IMR-90 (cell line): ENCODE measurements around the gene SCARF1. TPM values are rescaled to one million over a fixed set of nuclear protein-coding genes. Genes with fewer than 3 reads are reported as not detected.

Experiments used
- ATAC-seq: fragments of 200-7000 bp; cut with Tn5 transposase; 2 replicates; pipeline ENCODE4 v1.9.1; 2020; ENCODE audit warnings: low read depth, mild to moderate bottlenecking, moderate library complexity
- BruUV-seq: library from RNA; stranded (reverse); fragments of 400-500 nt; replicated peaks from 2 replicates; lab custom pipeline; 2021; lab: Mats Ljungman, UMichigan
- CTCF ChIA-PET: fragments of 300-600 bp; formaldehyde crosslinking; extraction: SDS; loops from one replicate; lab custom pipeline; 2021; ENCODE audit warnings: antibody characterized with exemption; lab: Yijun Ruan, JAX
- POLR2A ChIA-PET: fragments of 300-600 bp; sonication (Branson Sonifier 250); formaldehyde crosslinking; loops from one replicate; lab custom pipeline; 2022; ENCODE audit warnings: antibody characterized with exemption; ENCODE audit not compliant: unreplicated experiment; lab: Charles Lee
- DNase-seq: peaks from one replicate; pipeline ENCODE4 v3.0.0; 2013
- H2AFZ ChIP-seq: replicated peaks from 2 replicates; pipeline ENCODE3; 2013; ENCODE audit warnings: low read length, mild to moderate bottlenecking; ENCODE audit not compliant: poor library complexity
- H2AK5ac ChIP-seq: 2 replicates; pipeline ENCODE4 v1.6.1; 2013; ENCODE audit warnings: low read depth, low read length, inconsistent platforms
- H2AK9ac ChIP-seq: replicated peaks from 2 replicates; pipeline ENCODE3; 2013; ENCODE audit warnings: mild to moderate bottlenecking, low read depth, low read length, moderate library complexity; ENCODE audit not compliant: poor library complexity
- H2BK120ac ChIP-seq: 2 replicates; pipeline ENCODE4 v1.6.1; 2013; ENCODE audit warnings: low read depth, low read length, inconsistent platforms
- H2BK15ac ChIP-seq: 3 replicates; pipeline ENCODE4 v1.6.1; 2013; ENCODE audit warnings: low read depth, low read length, inconsistent platforms
- H2BK20ac ChIP-seq: 2 replicates; pipeline ENCODE4 v1.6.1; 2013; ENCODE audit warnings: low read depth, mild to moderate bottlenecking, inconsistent platforms, low read length, moderate library complexity
- H2BK5ac ChIP-seq: 2 replicates; pipeline ENCODE4 v1.6.1; 2013; ENCODE audit warnings: mild to moderate bottlenecking, low read depth, low read length, inconsistent platforms; ENCODE audit not compliant: poor library complexity, severe bottlenecking
- H3K14ac ChIP-seq: replicated peaks from 2 replicates; pipeline ENCODE4 v1.6.1; 2013; ENCODE audit warnings: low read depth, low read length, inconsistent platforms
- H3K18ac ChIP-seq: 2 replicates; pipeline ENCODE4 v1.6.1; 2013; ENCODE audit warnings: low read depth, low read length, control low read depth
- H3K23ac ChIP-seq: 2 replicates; pipeline ENCODE4 v1.6.1; 2013; ENCODE audit warnings: low read depth, low read length, inconsistent platforms
- H3K27ac ChIP-seq: 2 replicates; pipeline ENCODE4 v1.5.1; 2013; ENCODE audit warnings: mild to moderate bottlenecking, control low read depth, low read length; ENCODE audit not compliant: insufficient read depth
- H3K27me3 ChIP-seq: 2 replicates; pipeline ENCODE4 v1.6.1; 2013; ENCODE audit warnings: low read length; ENCODE audit not compliant: control insufficient read depth, insufficient read depth
- H3K36me3 ChIP-seq: 2 replicates; pipeline ENCODE4 v1.6.1; 2013; ENCODE audit warnings: low read length, mixed read lengths; ENCODE audit not compliant: control insufficient read depth, insufficient read depth
- H3K4ac ChIP-seq: 2 replicates; pipeline ENCODE4 v1.6.1; 2013; ENCODE audit warnings: low read depth, low read length, inconsistent platforms
- H3K4me1 ChIP-seq: 2 replicates; pipeline ENCODE4 v1.6.1; 2013; ENCODE audit warnings: low read length, mixed read lengths; ENCODE audit not compliant: control insufficient read depth, insufficient read depth
- H3K4me2 ChIP-seq: 2 replicates; pipeline ENCODE4 v1.6.1; 2013; ENCODE audit warnings: low read depth, mild to moderate bottlenecking, control low read depth, low read length, moderate library complexity
- H3K4me3 ChIP-seq: 2 replicates; pipeline ENCODE4 v1.5.1; 2013; ENCODE audit warnings: low read depth, mild to moderate bottlenecking, control low read depth, low read length, moderate library complexity; ENCODE audit not compliant: insufficient read depth
- H3K56ac ChIP-seq: 2 replicates; pipeline ENCODE4 v1.6.1; 2013; ENCODE audit warnings: low read length, inconsistent platforms; ENCODE audit not compliant: insufficient read depth; ENCODE audit errors: extremely low read depth
- H3K79me1 ChIP-seq, 2 experiments: 2 replicates each; pipeline ENCODE4 v1.6.1; 2013; ENCODE audit warnings: low read length in 2 of 2, inconsistent platforms in 1 of 2, low read depth in 1 of 2
- H3K9ac ChIP-seq: 2 replicates; pipeline ENCODE4 v1.6.1; 2013; ENCODE audit warnings: low read depth, low read length, control low read depth
- H3K9me1 ChIP-seq: 2 replicates; pipeline ENCODE4 v1.6.1; 2013; ENCODE audit warnings: low read length, inconsistent platforms; ENCODE audit not compliant: insufficient read depth
- H3K9me3 ChIP-seq: 2 replicates; pipeline ENCODE4 v1.6.1; 2013; ENCODE audit warnings: low read length; ENCODE audit not compliant: control insufficient read depth, insufficient read depth
- H4K20me1 ChIP-seq: 2 replicates; pipeline ENCODE4 v1.6.1; 2013; ENCODE audit warnings: low read length, inconsistent platforms; ENCODE audit not compliant: insufficient read depth
- H4K5ac ChIP-seq: 2 replicates; pipeline ENCODE4 v1.6.1; 2013; ENCODE audit warnings: mild to moderate bottlenecking, low read depth, low read length, control low read depth
- H4K8ac ChIP-seq, 2 experiments: 2 replicates each; pipeline ENCODE4 v1.6.1; 2013; ENCODE audit warnings: low read depth in 2 of 2, low read length in 2 of 2, control low read depth in 1 of 2, inconsistent platforms in 1 of 2
- H4K91ac ChIP-seq: 2 replicates; pipeline ENCODE4 v1.6.1; 2013; ENCODE audit warnings: low read depth, low read length, inconsistent platforms; ENCODE audit not compliant: insufficient read depth
- BHLHE40 ChIP-seq: fragments of 150-350 bp; IDR thresholded peaks from 2 replicates; pipeline ENCODE4 v1.6.1; 2016; ENCODE audit warnings: mild to moderate bottlenecking, low read depth, low read length
- CEBPB ChIP-seq: IDR thresholded peaks from 2 replicates; pipeline ENCODE4 v1.6.1; 2012; ENCODE audit warnings: low read depth, low read length, improper control_type of control experiment
- CHD1 ChIP-seq: IDR thresholded peaks from 2 replicates; pipeline ENCODE4 v1.6.1; 2012; ENCODE audit warnings: low read depth, low read length, improper control_type of control experiment
- CTCF ChIP-seq: conservative IDR thresholded peaks from 2 replicates; pipeline ENCODE4 v1.5.1; 2012; ENCODE audit warnings: mild to moderate bottlenecking, low read depth, low read length, improper control_type of control experiment
- ELK1 ChIP-seq: fragments of 150-350 bp; IDR thresholded peaks from 2 replicates; pipeline ENCODE4 v1.6.1; 2016; ENCODE audit warnings: low read depth, mild to moderate bottlenecking, low read length, moderate library complexity, borderline replicate concordance
- FOS ChIP-seq: fragments of 150-350 bp; IDR thresholded peaks from 2 replicates; pipeline ENCODE4 v1.6.1; 2016; ENCODE audit warnings: low read depth, low read length
- MAFK ChIP-seq: IDR thresholded peaks from 2 replicates; pipeline ENCODE4 v1.6.1; 2012; ENCODE audit warnings: low read depth, low read length, improper control_type of control experiment
- MAZ ChIP-seq: IDR thresholded peaks from 2 replicates; pipeline ENCODE4 v1.6.1; 2012; ENCODE audit warnings: low read depth, mild to moderate bottlenecking, low read length, improper control_type of control experiment, moderate library complexity, borderline replicate concordance
- MXI1 ChIP-seq: IDR thresholded peaks from 2 replicates; pipeline ENCODE4 v1.6.1; 2012; ENCODE audit warnings: low read depth, mild to moderate bottlenecking, low read length, moderate library complexity, borderline replicate concordance
- NFE2L2 ChIP-seq: fragments of 150-350 bp; IDR thresholded peaks from 2 replicates; pipeline ENCODE4 v1.6.1; 2016; ENCODE audit warnings: low read depth, mild to moderate bottlenecking, low read length
- POLR2A ChIP-seq: IDR thresholded peaks from 2 replicates; pipeline ENCODE4 v1.6.1; 2012; ENCODE audit warnings: mild to moderate bottlenecking, low read depth, low read length
- RAD21 ChIP-seq: IDR thresholded peaks from 2 replicates; pipeline ENCODE4 v1.6.1; 2012; ENCODE audit warnings: low read length, improper control_type of control experiment
- RCOR1 ChIP-seq: IDR thresholded peaks from 2 replicates; pipeline ENCODE4 v1.6.1; 2012; ENCODE audit warnings: mild to moderate bottlenecking, low read length, improper control_type of control experiment; ENCODE audit not compliant: insufficient replicate concordance
- RFX5 ChIP-seq: IDR thresholded peaks from 2 replicates; pipeline ENCODE4 v1.8.0; 2012; ENCODE audit warnings: low read depth, mild to moderate bottlenecking, low read length, moderate library complexity
- SMC3 ChIP-seq: fragments of 150-350 bp; IDR thresholded peaks from 2 replicates; pipeline ENCODE4 v1.6.1; 2016; ENCODE audit warnings: low read depth, mild to moderate bottlenecking, antibody characterized with exemption, low read length, moderate library complexity
- USF2 ChIP-seq: fragments of 150-350 bp; IDR thresholded peaks from 2 replicates; pipeline ENCODE4 v1.6.1; 2017; ENCODE audit warnings: mild to moderate bottlenecking, antibody characterized with exemption, low read length, low read depth
- WGBS, 2 experiments: methylation state at CpG; one replicate each; pipeline versions ENCODE4 v1.1.5 to v1.1.7; 2013; ENCODE audit warnings: missing lambda C conversion rate in 2 of 2; ENCODE audit not compliant: insufficient read length in 1 of 2; ENCODE audit errors: extremely low coverage in 2 of 2; 5-methylcytosine and 5-hydroxymethylcytosine counted together
- dilution Hi-C: fragments of 300-500 bp; cut with HindIII; formaldehyde crosslinking; loops from one replicate; pipeline ENCODE4 v1.14.3; 2018; ENCODE audit warnings: low sequenced_read_pairs; ENCODE audit not compliant: unreplicated experiment
- in situ Hi-C: fragments of 300-500 bp; cut with MboI; formaldehyde crosslinking; loops from 3 replicates; pipeline ENCODE4 v1.14.3; 2019; ENCODE audit warnings: low sequenced_read_pairs, inconsistent platforms, mixed read lengths
- intact Hi-C: fragments of 100-400 bp; cut with micrococcal nuclease; formaldehyde crosslinking; loops from 2 replicates; pipeline ENCODE4 v1.10.0; 2022
- polyA plus RNA-seq, 3 experiments: library from polyadenylated mRNA; depleted of rRNA; stranded (reverse); fragments of >200 nt; gene quantifications; 2 replicates each; pipeline ENCODE4 v1.2.3, GENCODE V29; 2012; ENCODE audit warnings: low replicate concordance in 1 of 3
- total RNA-seq: library from RNA; depleted of rRNA; stranded (reverse); fragments of >200 nt; gene quantifications from 2 replicates; pipeline ENCODE4 v1.2.3, GENCODE V29; 2012

Gene SCARF1
- total and polyA plus RNA-seq, 2 of the 4 experiments (the other 2 are of a cell fraction), result 0.18 to 0.43 TPM

GRCh38 chr17:1640329-1641064 lies 5.0 kb downstream of the SCARF1 start:
- intact Hi-C loops, result no loop called here
- H2AK9ac ChIP-seq, result no peak overlapping the region
- no peak overlapping the region for H3K14ac ChIP-seq
- H2AFZ ChIP-seq, result no peak overlapping the region
- 67% methylated on average over 9 of the region's 23 CpGs; no CpG with 5 or more reads in 1 of the 2 experiments for WGBS, 2 experiments
- in situ Hi-C loops, result no loop called here
- no peak overlapping the region for H4K91ac ChIP-seq
- no peaks in the 10 kb centered on the region for H3K36me3 ChIP-seq
- no peaks in the 10 kb centered on the region for H3K9me3 ChIP-seq
- H3K23ac ChIP-seq, result no peak overlapping the region
- no peak overlapping the region for H2BK5ac ChIP-seq
- H3K56ac ChIP-seq, result no peak overlapping the region
- DNase-seq (no peak), ATAC-seq (no peak)
- peaks cover 14% of the 10 kb centered on the region for H3K4me1 ChIP-seq
- POLR2A ChIA-PET, result no interaction called here
- H4K20me1 ChIP-seq, result 0 out of 2 replicates have a peak, but pooled peaks cover 3% of the 10 kb centered on the region
- CTCF ChIA-PET, result no interaction called here
- H2BK15ac ChIP-seq, result no peak overlapping the region
- H3K9me1 ChIP-seq, result 0 out of 2 replicates have a peak, but pooled peaks cover 6% of the 10 kb centered on the region
- no peak overlapping the region for H3K4ac ChIP-seq
- H3K79me1 ChIP-seq, result no peaks in the 10 kb centered on the region
- H3K9ac ChIP-seq, result no peak overlapping the region
- dilution Hi-C loops, result no loop called here
- no peak overlapping the region for H2BK20ac ChIP-seq
- no peak overlapping the region for H3K27ac ChIP-seq
- H4K5ac ChIP-seq, result no peak overlapping the region
- TF ChIP-seq CEBPB, result no peak
- no peak for TF ChIP-seq MAFK
- no peak for TF ChIP-seq CTCF
- TF ChIP-seq BHLHE40, result no peak
- no peak for TF ChIP-seq SMC3
- no peak for TF ChIP-seq FOS
- no peak for TF ChIP-seq POLR2A
- TF ChIP-seq RFX5, result no peak
- TF ChIP-seq RAD21, result no peak
- TF ChIP-seq ELK1, result no peak
- TF ChIP-seq NFE2L2, result no peak
- TF ChIP-seq MXI1, result no peak
- TF ChIP-seq RCOR1, result no peak
- TF ChIP-seq MAZ, result no peak
- TF ChIP-seq USF2, result no peak
- no peak for TF ChIP-seq CHD1
- H3K4me2 ChIP-seq, result no peak overlapping the region
- H3K4me3 ChIP-seq, result no peak overlapping the region
- no peak overlapping the region for H3K18ac ChIP-seq
- H2AK5ac ChIP-seq, result no peak overlapping the region
- BruUV-seq, result no TSS peak
- H2BK120ac ChIP-seq, result no peak overlapping the region
- H4K8ac ChIP-seq, result no peak overlapping the region
- H3K27me3 ChIP-seq, result no peaks in the 10 kb centered on the region; the same call in 1 of the 2 replicates
